Measurements from ENCODE around the gene DNAH3. TPM values are rescaled to one million over a fixed set of nuclear protein-coding genes. Genes with fewer than 3 reads are reported as not detected.

DNAH3 gene
- total and polyA plus RNA-seq, 2 of the 8 experiments (the other 6 are each of a cell fraction or from before 2014, with no cell fraction given), result 0.57 to 0.71 TPM

GRCh38 chr16:21166561-21166961, 15.9 kb upstream of the DNAH3 start:
- Histone ChIP-seq H3K36me3 (ENCODE audit: control insufficient read depth in 2 of 4, insufficient read depth in 4 of 4, low read length in 3 of 4) (peaks cover 12 to 74% (median 49%) of the 10 kb centered on the region in 4 experiments), H2AFZ (ENCODE audit: low read length) (no peak overlapping the region), H4K91ac (replicated peaks; ENCODE audit: insufficient read length, low read length) (no peak overlapping the region), H2BK120ac (replicated peaks; ENCODE audit: low read depth, low read length) (no peak overlapping the region), H2BK20ac (ENCODE audit: low read length) (no peak overlapping the region), H4K5ac (ENCODE audit: insufficient read length, low read depth, low read length) (no peak overlapping the region), H2AK5ac (ENCODE audit: low read depth, low read length) (no peak overlapping the region), H3K4ac (replicated peaks; ENCODE audit: insufficient read length, low read depth, low read length) (no peak overlapping the region), H3K23ac (ENCODE audit: insufficient read length) (no peak overlapping the region), H3K56ac (replicated peaks; ENCODE audit: insufficient read length, low read depth, low read length) (no peak overlapping the region), H4K20me1 (replicated peaks in 1 of 2; ENCODE audit: control insufficient read depth in 1 of 2, insufficient read depth in 2 of 2, low read length in 2 of 2) (no peaks in the 10 kb centered on the region), H4K8ac (ENCODE audit: extremely low read depth, insufficient read depth, low read length) (no peak overlapping the region; the same call in 1 of the 2 replicates), H2BK5ac (ENCODE audit: low read depth, low read length) (no peak overlapping the region; the same call in 1 of the 2 replicates), H2BK12ac (ENCODE audit: low read depth, low read length) (no peak overlapping the region), H3K4me2 (ENCODE audit: insufficient read depth in 1 of 2, low read depth in 2 of 2, low read length in 2 of 2) (no peak overlapping the region), H3K9ac (replicated peaks in 1 of 4; ENCODE audit: extremely low read depth in 1 of 4, low read depth in 3 of 4, low read length in 3 of 4) (no peak overlapping the region), H3K27ac (ENCODE audit: low read depth, low read length) (no peak overlapping the region), H3K18ac (ENCODE audit: extremely low read depth, low read length) (no peak overlapping the region), H3K14ac (ENCODE audit: insufficient read length) (no peak overlapping the region), H3K79me1 (ENCODE audit: low read depth, low read length) (peaks cover 6% of the 10 kb centered on the region; the same call in 1 of the 2 replicates), H3K4me1 (replicated peaks in 1 of 4; ENCODE audit: control insufficient read depth in 3 of 4, insufficient read depth in 4 of 4, low read length in 3 of 4) (no peaks in the 10 kb centered on the region), H3K4me3 (ENCODE audit: extremely low read depth in 1 of 4, insufficient read depth in 2 of 4, low read depth in 3 of 4, low read length in 4 of 4) (no peak overlapping the region), H3K79me2 (ENCODE audit: control insufficient read depth in 1 of 2, insufficient read depth in 2 of 2, low read length in 2 of 2) (peaks cover 0 to 10% of the 10 kb centered on the region in 2 experiments; a peak in 1 of 4 replicates), H3K27me3 (replicated peaks in 1 of 4; ENCODE audit: control insufficient read depth in 3 of 4, extremely low read depth in 1 of 4, insufficient read depth in 3 of 4, low read length in 3 of 4) (no peaks in the 10 kb centered on the region), H3K23me2 (ENCODE audit: low read depth, low read length) (no peaks in the 10 kb centered on the region), H2BK15ac (ENCODE audit: low read length) (no peak overlapping the region), H3K9me3 (ENCODE audit: insufficient read depth in 2 of 2, low read depth in 1 of 2, low read length in 1 of 2) (no peaks in the 10 kb centered on the region)
- ChIA-PET POLR2A (ENCODE audit: partially characterized antibody) (interaction anchor here (1.5 kb wide), 1 partner anchor 10 kb away, joined by 5 read pairs; no protein-coding TSS in a partner anchor), CTCF (ENCODE audit: partially characterized antibody) (interaction anchor here (1.2 kb wide), 1 partner anchor 134 kb away, joined by 3 read pairs; no protein-coding TSS in a partner anchor)
- WGBS, 2 experiments (ENCODE audit: extremely low coverage in 1 of 2, insufficient coverage in 1 of 2, insufficient read length in 1 of 2, insufficient replicate concordance in 2 of 2, low coverage in 1 of 2, low lambda C conversion rate in 2 of 2, missing lambda C conversion rate in 1 of 2), result 93% methylated on average over 9 of the region's 9 CpGs; no CpG with 5 or more reads in 1 of the 2 experiments
- FAIRE-seq, result no peak
- no peak for DNase-seq (ENCODE audit: low read depth in 1 of 2, low spot score in 2 of 2)

Data from H1 (cell line).